ENCODE data around the gene PLA2G12B.

DNA sequence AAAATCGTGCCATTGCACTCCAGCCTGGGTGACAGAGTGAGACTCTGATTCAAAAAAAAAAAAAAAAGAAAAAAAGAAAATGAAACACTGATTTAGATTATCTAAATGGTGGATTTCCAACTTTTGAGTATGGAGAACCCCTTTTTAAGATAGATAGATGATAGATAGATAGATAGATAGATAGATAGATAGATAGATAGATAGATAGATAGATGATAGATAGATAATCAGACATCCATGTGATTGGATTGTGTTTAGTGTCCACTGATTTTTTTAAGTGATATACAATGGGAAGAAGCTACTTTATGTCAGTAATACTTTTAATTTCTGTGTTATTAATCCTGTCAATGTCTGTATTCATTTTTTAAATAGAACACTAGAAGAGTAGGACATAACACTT is 55.1 kb downstream of the PLA2G12B start:
- TF ChIP-seq POLR2A (IDR thresholded peaks at IDR 0.05) (no peak), POLR2AphosphoS5 (IDR thresholded peaks at IDR 0.05) (no peak)
- TF ChIP-seq, protein P1, sequence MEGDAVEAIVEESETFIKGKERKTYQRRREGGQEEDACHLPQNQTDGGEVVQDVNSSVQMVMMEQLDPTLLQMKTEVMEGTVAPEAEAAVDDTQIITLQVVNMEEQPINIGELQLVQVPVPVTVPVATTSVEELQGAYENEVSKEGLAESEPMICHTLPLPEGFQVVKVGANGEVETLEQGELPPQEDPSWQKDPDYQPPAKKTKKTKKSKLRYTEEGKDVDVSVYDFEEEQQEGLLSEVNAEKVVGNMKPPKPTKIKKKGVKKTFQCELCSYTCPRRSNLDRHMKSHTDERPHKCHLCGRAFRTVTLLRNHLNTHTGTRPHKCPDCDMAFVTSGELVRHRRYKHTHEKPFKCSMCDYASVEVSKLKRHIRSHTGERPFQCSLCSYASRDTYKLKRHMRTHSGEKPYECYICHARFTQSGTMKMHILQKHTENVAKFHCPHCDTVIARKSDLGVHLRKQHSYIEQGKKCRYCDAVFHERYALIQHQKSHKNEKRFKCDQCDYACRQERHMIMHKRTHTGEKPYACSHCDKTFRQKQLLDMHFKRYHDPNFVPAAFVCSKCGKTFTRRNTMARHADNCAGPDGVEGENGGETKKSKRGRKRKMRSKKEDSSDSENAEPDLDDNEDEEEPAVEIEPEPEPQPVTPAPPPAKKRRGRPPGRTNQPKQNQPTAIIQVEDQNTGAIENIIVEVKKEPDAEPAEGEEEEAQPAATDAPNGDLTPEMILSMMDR (IDR thresholded peaks at IDR 0.05), result no peak

Data from gastroesophageal sphincter (tissue), 3 donors.